Measurements from ENCODE around the gene RFX5. TPM values are rescaled to one million over a fixed set of nuclear protein-coding genes. Genes with fewer than 3 reads are reported as not detected.
A peak's percentile ranks its signal among the peaks of the same experiment; 100 is the strongest.

Gene RFX5
- total and polyA plus RNA-seq, 4 donors = 5.2 to 17.5 (median 11.1) TPM

GRCh38 chr1:151347523-151348246 is 633 bp upstream of the RFX5 start (continued):
- TF ChIP-seq CTCF (IDR thresholded peaks at IDR 0.05; ENCODE audit: low read depth, low read length, missing input control) = no peak

GRCh38 chr1:151346082-151346768 is 827 bp downstream of the RFX5 start:
- Histone ChIP-seq H3K4me3 (ENCODE audit: low read depth in 1 of 3, low read length in 3 of 3) (peak overlapping the region; percentile 78 to 81 (median 79)), H3K36me3 (ENCODE audit: control insufficient read depth in 4 of 4, insufficient read depth in 3 of 4, low read depth in 1 of 4, low read length in 3 of 4) (peaks cover 0 to 24% (median 9%) of the 10 kb centered on the region in 4 donors), H3K9ac (ENCODE audit: low read depth in 1 of 2, low read length in 2 of 2) (peak overlapping the region; percentile 50 to 86), H3K27me3 (ENCODE audit: control insufficient read depth in 4 of 4, insufficient read depth in 4 of 4, low read length in 3 of 4) (no peaks in the 10 kb centered on the region), H3K9me3 (ENCODE audit: control insufficient read depth in 4 of 4, low read length in 3 of 4) (no peaks in the 10 kb centered on the region), H3K4me1 (ENCODE audit: control insufficient read depth in 4 of 4, insufficient read depth in 4 of 4, low read length in 3 of 4) (peaks cover 0 to 10% (median 8%) of the 10 kb centered on the region in 4 donors), H3K27ac (ENCODE audit: low read depth in 1 of 2, low read length in 2 of 2) (peak overlapping the region; percentile 84 to 94)
- WGBS = 70% methylated on average over 7 of the region's 7 CpGs
- DNase-seq (ENCODE audit: low spot score) = no peak
- no peak for TF ChIP-seq HNF4G (IDR thresholded peaks at IDR 0.05)

- H3K27me3 ChIP-seq (ENCODE audit: control insufficient read depth in 4 of 4, insufficient read depth in 4 of 4, low read length in 3 of 4) = no peaks in the 10 kb centered on the region
- H3K9me3 ChIP-seq (ENCODE audit: control insufficient read depth in 4 of 4, low read length in 3 of 4) = no peaks in the 10 kb centered on the region
- TF ChIP-seq TAF1 (conservative IDR thresholded peaks at IDR 0.05) (no peak), FOXA1 (IDR thresholded peaks at IDR 0.05) (no peak), EGR1 (IDR thresholded peaks at IDR 0.05; ENCODE audit: low read depth in 2 of 2) (no peak), SP1 (IDR thresholded peaks at IDR 0.05) (no peak), JUND (IDR thresholded peaks at IDR 0.05) (no peak)
- H3K4me1 ChIP-seq (ENCODE audit: control insufficient read depth in 4 of 4, insufficient read depth in 4 of 4, low read length in 3 of 4) = peaks cover 0 to 13% (median 8%) of the 10 kb centered on the region in 4 donors
- H3K27ac ChIP-seq (ENCODE audit: low read depth in 1 of 2, low read length in 2 of 2) = no peak overlapping the region
- H3K4me3 ChIP-seq (ENCODE audit: low read depth in 1 of 3, low read length in 3 of 3) = no peak overlapping the region
- H3K9ac ChIP-seq (ENCODE audit: low read depth in 1 of 2, low read length in 2 of 2) = no peak overlapping the region
- peaks cover 0 to 24% (median 9%) of the 10 kb centered on the region in 4 donors for H3K36me3 ChIP-seq (ENCODE audit: control insufficient read depth in 4 of 4, insufficient read depth in 3 of 4, low read depth in 1 of 4, low read length in 3 of 4)
- WGBS = 94% methylated on average over 6 of the region's 6 CpGs
- no peak for DNase-seq (ENCODE audit: low spot score)
These were observed 2.8 kb downstream of the RFX5 start for GRCh38 chr1:151344291-151344690.

GRCh38 chr1:151343587-151343986 is 3.5 kb downstream of the RFX5 start:
- TF ChIP-seq MAX (IDR thresholded peaks at IDR 0.05) = no peak
- TF ChIP-seq RXRA (IDR thresholded peaks at IDR 0.05) = no peak
- no peak for TF ChIP-seq ZBTB33 (IDR thresholded peaks at IDR 0.05)
- TF ChIP-seq RAD21 (IDR thresholded peaks at IDR 0.05) = no peak
- no peak for TF ChIP-seq NR2F2 (IDR thresholded peaks at IDR 0.05)
- TF ChIP-seq TAF1 (conservative IDR thresholded peaks at IDR 0.05) = no peak
- no peak for TF ChIP-seq JUND (IDR thresholded peaks at IDR 0.05)
- TF ChIP-seq EGR1 (IDR thresholded peaks at IDR 0.05; ENCODE audit: low read depth in 2 of 2) = no peak
- TF ChIP-seq SP1 (IDR thresholded peaks at IDR 0.05) = no peak
- no peak for TF ChIP-seq YY1 (IDR thresholded peaks at IDR 0.05)
- no peak for TF ChIP-seq HNF4G (IDR thresholded peaks at IDR 0.05)
- TF ChIP-seq GABPA (IDR thresholded peaks at IDR 0.05 in 1 of 2, conservative IDR thresholded peaks at IDR 0.05 in 1 of 2) = no peak
- TF ChIP-seq FOXA2 (IDR thresholded peaks at IDR 0.05) = no peak
- TF ChIP-seq FOXA1 (IDR thresholded peaks at IDR 0.05) = no peak
- 82% methylated on average over 9 of the region's 9 CpGs for WGBS
- H3K9ac ChIP-seq (ENCODE audit: low read depth in 1 of 2, low read length in 2 of 2) = no peak overlapping the region
- no peak overlapping the region for H3K4me3 ChIP-seq (ENCODE audit: low read depth in 1 of 3, low read length in 3 of 3)
- no peak overlapping the region for H3K27ac ChIP-seq (ENCODE audit: low read depth in 1 of 2, low read length in 2 of 2)
- no peaks in the 10 kb centered on the region for H3K9me3 ChIP-seq (ENCODE audit: control insufficient read depth in 4 of 4, low read length in 3 of 4)
- peaks cover 0 to 24% (median 9%) of the 10 kb centered on the region in 4 donors for H3K36me3 ChIP-seq (ENCODE audit: control insufficient read depth in 4 of 4, insufficient read depth in 3 of 4, low read depth in 1 of 4, low read length in 3 of 4)
- H3K27me3 ChIP-seq (ENCODE audit: control insufficient read depth in 4 of 4, insufficient read depth in 4 of 4, low read length in 3 of 4) = no peaks in the 10 kb centered on the region
- no peak for DNase-seq (ENCODE audit: low spot score)
- H3K4me1 ChIP-seq (ENCODE audit: control insufficient read depth in 4 of 4, insufficient read depth in 4 of 4, low read length in 3 of 4) = peaks cover 0 to 13% (median 8%) of the 10 kb centered on the region in 4 donors

Measured in liver (tissue), 9 donors.